HG03342 (cell line): ENCODE results near the gene ARID3C.
A peak's percentile ranks its signal among the peaks of the same experiment; 100 is the strongest.

Source experiments
- ATAC-seq: cut with Tn5 transposase; IDR thresholded peaks from one replicate; pipeline ENCODE4 v1.9.1; 2021; ENCODE audit warnings: mild to moderate bottlenecking, moderate library complexity; ENCODE audit not compliant: unreplicated experiment

ARID3C gene

DNA sequence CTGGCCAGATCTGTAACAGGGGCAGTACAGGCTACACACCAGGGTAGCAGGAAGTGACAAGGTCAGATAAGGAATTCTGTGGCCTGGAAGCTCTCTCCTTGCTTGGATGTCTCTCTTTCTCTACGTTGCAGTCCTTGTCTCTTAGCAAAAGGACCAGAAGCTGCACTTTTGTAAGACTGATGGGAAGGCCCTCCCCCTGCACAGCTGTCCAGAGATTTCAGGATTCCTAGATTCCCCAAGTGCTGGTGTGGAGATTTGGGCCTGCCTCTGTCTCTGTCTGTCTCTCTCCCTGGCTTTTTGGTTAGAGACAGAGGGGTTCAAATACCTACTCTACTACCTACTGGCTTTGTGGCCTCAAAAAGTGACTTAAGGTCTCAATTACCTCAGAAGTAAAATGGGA lies 29.3 kb downstream of the ARID3C start:
- no peak for ATAC-seq

- ATAC-seq, result no peak
Measured at GRCh38 chr9:34594177-34594576, 34.7 kb downstream of the ARID3C start.

DNA sequence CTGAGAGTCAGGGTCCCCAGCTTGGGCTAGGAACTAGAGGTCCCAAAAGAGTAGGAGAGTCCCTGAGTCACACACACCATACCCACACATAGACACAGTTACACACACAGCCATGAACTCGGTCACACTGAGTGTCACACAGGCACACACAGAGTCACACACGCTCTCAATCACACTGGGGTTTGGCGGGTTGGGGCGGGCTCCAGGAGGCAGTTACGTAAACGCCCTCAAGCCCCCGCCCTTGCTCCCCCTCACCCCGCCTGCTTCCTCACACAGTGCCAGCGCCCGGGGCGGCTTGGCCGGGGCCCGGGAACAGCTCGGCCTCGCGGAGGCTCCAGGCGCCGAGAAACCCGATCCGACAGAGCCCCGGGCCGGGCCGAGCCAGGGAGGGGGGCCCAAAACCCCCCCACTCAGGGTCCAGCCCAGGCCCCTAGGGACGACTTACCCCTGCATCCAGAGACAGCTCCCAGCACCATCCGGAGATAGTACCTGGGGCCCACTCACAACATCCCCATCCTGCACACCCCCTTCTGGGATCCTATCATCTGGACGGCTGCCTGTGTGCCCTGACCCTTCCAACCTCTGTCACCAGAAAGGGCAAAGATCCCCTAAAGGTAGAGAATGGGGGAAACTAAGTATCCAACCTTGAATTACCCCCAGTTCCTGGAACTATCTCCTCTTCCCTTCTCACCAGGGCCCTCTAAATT lies 35.8 kb downstream of the ARID3C start:
- no peak for ATAC-seq

- no peak for ATAC-seq
Measured at GRCh38 chr9:34591917-34592866, 36.7 kb downstream of the ARID3C start.

- ATAC-seq, result peak; percentile 59
Measured at GRCh38 chr9:34591248-34591916, 37.5 kb downstream of the ARID3C start.

DNA sequence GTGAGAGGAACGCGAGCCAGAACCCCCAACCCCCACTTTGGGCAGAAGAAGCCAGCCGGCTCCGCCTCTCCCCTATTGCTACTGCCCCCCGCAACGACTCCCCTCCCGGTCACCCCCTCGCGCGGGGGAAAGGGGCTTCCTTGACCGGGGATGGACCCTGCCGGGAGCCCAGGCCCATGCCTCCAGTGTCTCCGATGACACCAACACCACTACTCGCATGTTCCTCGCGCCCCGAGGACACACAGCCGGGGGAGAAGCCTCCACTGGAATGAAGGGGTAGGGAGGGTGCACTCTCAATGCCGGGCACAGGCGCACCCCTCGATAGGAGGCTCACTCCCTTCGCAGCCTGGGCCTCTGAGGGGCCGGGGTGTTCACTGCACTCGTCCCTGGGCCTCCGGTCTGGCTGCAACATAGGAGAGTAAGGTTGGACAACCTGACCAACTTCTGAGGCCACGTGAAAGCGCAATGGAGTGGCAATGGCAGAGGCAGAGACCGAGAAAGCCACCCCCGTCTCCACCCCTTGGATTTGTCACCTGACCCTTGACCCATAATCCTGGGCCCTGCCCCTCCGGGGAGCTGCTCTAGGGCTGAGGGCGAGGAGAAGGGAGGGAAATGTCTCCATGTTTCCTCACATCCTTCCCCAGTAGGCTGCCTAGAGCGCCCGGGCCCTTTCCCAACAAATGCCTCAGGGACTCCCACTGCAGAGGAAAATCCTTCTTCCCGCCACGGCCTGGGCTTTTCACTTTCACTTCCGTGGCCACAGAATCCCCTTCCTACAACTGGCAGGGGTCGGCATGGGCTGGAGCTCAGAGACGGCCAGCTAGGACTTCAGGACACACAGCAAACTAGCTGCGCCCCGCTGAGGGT lies 38.3 kb downstream of the ARID3C start:
- no peak for ATAC-seq

GRCh38 chr9:34589636-34590380 lies 39.1 kb downstream of the ARID3C start, which contains the start of gene CNTFR:
Gene CNTFR (minus strand): TSS chr9:34589724. CDS start chr9:34568981, 20,743 bp downstream.
- ATAC-seq, result no peak

GRCh38 chr9:34588671-34589635 lies 39.9 kb downstream of the ARID3C start:
- no peak for ATAC-seq

DNA sequence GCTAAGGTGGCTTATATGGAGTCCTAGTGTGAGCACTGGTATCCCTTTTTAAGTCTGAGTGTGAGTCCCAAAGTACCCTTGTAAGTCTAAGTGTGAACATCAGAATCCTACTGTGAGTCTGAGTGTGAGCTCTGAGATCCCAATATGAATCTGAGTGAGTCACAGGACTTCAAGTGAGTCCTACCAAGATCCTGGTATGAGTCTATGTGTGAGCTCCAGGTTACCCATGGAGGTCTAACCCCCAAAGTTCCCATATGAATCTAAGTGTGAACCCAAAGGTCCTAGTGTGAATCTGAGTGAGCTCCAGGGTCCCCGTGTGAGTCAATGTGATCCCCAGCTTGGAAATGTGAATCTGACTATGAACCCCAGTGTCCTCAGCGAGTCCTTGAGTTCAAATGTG lies 41.6 kb downstream of the ARID3C start:
- no peak for ATAC-seq

- no peak for ATAC-seq
Measured at GRCh38 chr9:34585946-34586669, 42.8 kb downstream of the ARID3C start.

GRCh38 chr9:34584970-34585369 lies 43.9 kb downstream of the ARID3C start:
- ATAC-seq, result no peak

GRCh38 chr9:34582787-34583186 lies 46.1 kb downstream of the ARID3C start:
- ATAC-seq, result no peak

DNA sequence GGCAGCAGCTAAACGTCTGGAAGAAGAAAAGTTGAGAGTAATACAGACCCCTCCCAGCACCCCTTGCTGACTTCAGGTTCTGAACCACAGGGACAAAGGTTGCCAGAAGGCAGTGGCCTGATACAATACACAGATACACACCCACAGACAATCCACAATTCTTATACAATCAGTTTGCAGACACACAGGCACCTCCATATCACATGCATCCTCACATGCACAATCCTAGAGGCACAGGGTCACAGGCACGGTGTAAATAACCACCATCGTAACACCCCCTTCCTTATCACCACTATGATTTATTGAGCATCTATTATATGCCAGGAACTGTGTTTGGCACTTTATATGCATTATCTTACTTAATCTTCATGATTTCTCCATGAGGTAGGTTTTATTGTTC lies 47.5 kb downstream of the ARID3C start:
- no peak for ATAC-seq

GRCh38 chr9:34580358-34580757 lies 48.5 kb downstream of the ARID3C start:
- no peak for ATAC-seq

DNA sequence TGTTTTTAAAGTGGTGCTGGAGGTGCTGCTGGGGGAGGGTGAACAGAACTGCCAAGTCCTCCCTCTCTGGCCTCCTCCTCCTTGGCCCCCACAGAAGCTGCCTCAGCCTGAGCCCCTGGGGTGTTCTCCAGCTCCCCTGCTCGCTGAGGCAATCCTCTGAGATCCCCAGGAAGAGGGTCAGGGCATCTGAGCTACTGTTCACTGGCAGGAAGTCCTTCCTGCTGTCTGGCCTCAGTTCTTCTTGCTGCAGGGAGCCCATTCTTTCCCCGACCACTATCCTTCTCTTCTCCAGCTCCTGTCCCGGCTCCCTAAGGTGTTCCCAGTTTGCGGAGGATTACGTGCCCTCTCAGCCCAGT lies 49.1 kb downstream of the ARID3C start:
- ATAC-seq, result no peak

- ATAC-seq, result no peak
Measured at GRCh38 chr9:34579104-34579807, 49.6 kb downstream of the ARID3C start.
